SKM-1 (cell line): Measurements from ENCODE around the gene SMG5.
A peak's percentile ranks its signal among the peaks of the same experiment; 100 is the strongest.

Source experiments
- DNase-seq: peaks from one replicate; lab custom pipeline; 2025; ENCODE audit not compliant: unreplicated experiment; lab: John Stamatoyannopoulos, UW

Gene SMG5

DNA sequence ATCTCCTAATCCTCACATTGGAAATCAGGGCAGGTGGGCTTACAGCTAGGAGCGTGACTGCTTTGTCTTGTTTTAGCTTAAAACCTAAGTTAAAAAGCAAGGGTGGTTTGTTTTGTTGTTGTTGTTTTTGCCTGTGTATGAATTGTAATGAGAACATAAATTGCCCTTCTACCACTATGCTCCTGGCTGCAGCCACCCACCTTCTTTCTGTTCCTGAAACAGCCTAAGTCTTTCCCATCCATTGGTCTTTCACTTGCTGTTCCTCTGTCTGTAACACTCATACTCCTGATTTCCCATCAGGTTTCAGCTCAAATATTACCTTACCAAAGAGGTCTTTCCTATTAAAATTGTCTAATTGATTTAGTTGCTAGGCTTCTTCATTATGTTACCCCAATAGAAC lies 896 bp upstream of the SMG5 start:
- no peak for DNase-seq

DNA sequence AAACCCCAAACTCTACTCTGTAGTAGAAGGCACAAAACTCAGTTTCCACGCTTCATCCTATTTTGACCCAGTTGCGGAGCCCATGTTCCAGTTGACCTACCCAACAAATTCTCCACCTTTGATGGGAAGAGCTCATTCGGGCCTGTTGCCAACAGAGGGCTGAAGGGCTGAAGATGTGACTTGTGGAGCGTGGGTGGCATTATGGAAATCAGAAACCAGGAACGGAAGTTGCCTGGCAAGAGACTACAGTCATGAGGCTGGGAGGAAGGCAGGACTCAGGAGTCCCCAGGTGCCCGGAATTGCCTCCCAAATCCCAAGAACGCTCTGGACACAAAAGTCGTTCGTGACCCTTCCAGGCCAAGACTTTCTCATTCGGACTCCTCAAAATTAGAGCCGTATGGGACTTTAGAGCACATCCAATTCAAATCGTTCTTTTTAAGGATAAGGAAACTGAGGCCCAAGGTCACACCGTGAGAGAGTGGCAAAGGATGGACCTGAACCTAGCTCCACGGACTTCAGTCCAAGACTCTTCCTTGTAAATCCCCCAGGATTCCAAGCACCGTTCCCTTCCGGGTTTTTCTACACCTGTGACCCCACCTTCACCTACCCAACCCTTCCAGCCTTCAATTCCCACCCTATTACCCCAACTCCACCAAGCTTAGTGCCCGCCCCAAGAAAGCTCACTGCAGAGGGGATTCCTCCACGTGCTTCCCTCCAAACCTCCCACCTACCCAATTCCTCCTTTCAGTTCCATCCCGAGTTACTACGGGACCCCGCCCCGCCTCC lies 739 bp downstream of the SMG5 start:
- DNase-seq: peak; percentile 7

GRCh38 chr1:156281281-156281680 lies 1.3 kb downstream of the SMG5 start:
- peak; percentile 13 for DNase-seq

GRCh38 chr1:156279837-156280236 lies 2.8 kb downstream of the SMG5 start:
- DNase-seq: no peak

DNA sequence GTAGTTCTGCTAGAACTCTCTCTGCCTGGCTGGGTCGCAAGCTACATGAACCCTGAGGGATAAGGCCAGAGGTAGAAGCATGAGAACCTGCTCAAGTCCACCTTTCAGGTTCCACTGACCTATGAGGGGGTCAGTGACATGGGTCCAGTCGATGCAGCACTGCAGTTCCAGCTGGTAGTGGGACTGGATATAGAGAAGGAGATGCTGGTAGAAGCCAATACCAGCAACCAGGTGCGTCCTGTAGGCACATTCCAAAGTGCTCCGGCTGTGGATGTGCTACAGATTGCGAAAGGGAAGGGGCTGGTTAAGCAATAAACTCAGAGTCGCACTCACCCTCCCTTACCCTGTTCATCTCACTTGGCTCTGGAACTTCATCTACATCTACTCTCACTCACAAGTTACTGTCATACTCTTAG lies 5.7 kb downstream of the SMG5 start:
- DNase-seq: peak; percentile 87

DNA sequence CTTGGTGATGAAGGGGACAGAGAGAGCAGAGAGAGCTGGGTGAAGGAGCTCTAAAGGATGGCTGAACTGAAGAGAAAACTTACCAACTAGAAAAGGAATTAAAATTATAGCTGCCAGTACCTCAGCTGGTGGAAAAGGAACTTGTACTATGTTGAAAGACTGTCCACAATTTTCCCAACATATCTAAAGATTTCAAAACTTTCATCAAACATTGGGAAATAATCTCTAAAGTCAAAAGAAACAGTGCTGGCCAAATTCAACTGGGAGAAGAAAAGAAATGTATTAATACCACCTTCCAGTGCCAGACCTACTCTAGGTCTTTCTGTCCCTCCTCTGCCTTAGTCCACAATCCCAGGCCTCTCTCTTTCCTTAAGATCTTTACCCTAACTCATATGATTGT lies 6.1 kb downstream of the SMG5 start:
- peak; percentile 95 for DNase-seq

DNA sequence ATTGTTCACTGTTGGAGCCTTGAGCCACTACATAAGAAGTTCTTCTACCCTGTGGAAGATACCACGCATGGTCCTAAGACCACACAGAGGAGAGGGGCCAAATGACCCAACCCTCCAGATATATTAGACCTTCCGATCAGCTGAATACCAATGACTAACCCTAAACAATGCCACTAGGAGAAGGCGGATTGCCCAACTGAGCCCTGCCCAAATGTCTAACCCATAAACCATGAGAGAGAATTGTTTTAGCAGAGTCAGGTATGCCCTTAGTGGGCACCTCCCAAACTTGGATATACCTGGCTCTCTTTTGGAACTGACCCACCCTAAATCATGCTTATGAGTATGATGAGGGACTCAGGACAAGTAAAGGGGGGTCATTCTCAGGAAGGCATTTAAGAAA lies 12.3 kb downstream of the SMG5 start:
- DNase-seq: no peak

- no peak for DNase-seq
Measured at GRCh38 chr1:156268336-156268735, 14.3 kb downstream of the SMG5 start.

GRCh38 chr1:156266051-156266450 lies 16.6 kb downstream of the SMG5 start:
- DNase-seq: no peak

GRCh38 chr1:156263288-156263655 lies 19.4 kb downstream of the SMG5 start:
- DNase-seq: no peak

DNA sequence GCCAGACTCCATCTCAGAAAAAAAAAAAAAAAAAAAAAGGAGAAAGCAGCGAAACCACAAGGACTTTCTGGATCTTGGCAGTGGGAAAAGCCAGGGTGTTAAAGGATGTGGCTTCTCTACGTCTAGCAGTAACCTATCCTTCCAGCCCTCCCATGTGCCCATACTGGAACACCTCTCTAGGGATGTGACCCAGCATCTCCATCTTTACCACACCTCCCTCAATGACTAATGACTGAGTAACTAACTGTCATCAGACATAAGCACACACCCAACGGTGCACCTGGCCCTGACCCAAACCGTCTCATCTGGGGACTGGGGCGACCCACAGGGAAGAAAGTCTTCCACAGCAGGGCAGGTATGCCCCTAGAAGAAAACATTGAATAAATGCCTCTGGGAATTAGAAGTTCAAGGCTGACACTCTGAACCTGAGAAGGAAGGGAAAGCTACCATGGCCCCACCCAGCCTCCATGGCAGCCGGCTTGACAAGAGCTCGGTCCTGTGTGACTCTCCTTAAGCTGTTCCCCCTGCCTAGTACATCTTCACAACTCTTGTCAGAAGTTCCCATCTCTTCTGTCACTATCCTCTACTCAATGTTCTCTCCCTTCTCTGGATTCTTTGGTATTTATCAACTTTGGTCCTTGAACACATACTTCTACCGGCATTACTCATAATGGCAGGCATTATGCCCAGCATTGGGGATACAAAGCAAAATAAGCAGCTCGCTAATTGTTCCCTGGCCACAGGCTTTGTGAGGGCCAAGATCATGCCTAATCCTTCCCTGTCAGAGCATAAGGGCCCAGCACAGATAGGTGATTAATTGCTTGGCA lies 20.0 kb downstream of the SMG5 start:
- no peak for DNase-seq

- DNase-seq: no peak
Measured at GRCh38 chr1:156260896-156261295, 21.7 kb downstream of the SMG5 start.

- DNase-seq: no peak
Measured at GRCh38 chr1:156259805-156260204, 22.8 kb downstream of the SMG5 start.

DNA sequence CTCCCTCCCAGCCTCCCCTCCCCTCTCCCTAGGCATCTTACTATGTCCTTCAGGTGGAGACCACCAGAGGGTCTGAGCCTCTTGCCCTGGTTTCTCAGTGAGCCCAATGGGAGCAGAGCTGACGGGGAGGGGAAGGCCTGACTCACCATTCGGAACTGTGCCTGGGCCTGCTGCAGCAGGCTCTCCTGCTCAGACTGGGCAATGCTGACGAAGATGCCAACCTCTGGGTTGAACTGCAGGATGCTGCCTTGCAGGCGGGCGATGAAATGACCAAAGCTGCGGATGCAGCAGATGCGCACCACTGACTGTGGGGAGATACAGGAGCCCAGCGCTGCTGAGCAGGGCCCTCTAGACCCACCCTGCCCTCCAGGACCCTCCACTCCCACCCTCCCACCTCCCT lies 23.8 kb downstream of the SMG5 start:
- no peak for DNase-seq

GRCh38 chr1:156257711-156258110 lies 24.9 kb downstream of the SMG5 start:
- DNase-seq: no peak

GRCh38 chr1:156253634-156254033 lies 29.0 kb downstream of the SMG5 start:
- no peak for DNase-seq

DNA sequence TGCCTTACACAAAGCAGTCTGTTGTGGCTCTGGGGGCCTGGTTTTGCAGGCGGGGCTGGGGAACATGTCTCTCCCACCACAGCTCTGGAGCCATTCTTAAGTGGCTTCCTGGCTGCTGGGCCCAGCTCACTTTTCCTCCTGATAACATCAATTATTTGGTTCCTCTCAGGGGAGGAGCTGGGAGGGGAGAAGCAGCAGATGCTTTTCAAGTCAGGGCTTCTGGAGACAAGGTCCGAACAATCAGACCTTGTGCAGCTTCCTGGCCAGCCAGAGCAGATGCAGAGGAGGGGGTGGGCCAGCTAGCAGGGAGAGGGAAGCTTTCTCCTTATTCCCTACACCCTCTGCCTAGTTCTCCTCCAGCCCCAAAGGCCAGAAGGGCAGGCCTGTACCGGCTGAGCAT lies 31.1 kb downstream of the SMG5 start:
- DNase-seq: no peak

- DNase-seq: no peak
Measured at GRCh38 chr1:156249593-156249992, 33.0 kb downstream of the SMG5 start.

- no peak for DNase-seq
Measured at GRCh38 chr1:156248323-156248683, 34.3 kb downstream of the SMG5 start.

- no peak for DNase-seq
Measured at GRCh38 chr1:156247460-156248322, 34.9 kb downstream of the SMG5 start, which contains the start of gene PAQR6. Gene PAQR6 (minus strand): TSS chr1:156248056. CDS start chr1:156246731, 1,325 bp downstream.

GRCh38 chr1:156246781-156247459 lies 35.7 kb downstream of the SMG5 start:
- DNase-seq: no peak
